ENCODE data around the gene GPRC5D. TPM values are rescaled to one million over a fixed set of nuclear protein-coding genes. Genes with fewer than 3 reads are reported as not detected.

The GPRC5D gene
- total RNA-seq, 3 donors from 2014 or later = not detected

DNA sequence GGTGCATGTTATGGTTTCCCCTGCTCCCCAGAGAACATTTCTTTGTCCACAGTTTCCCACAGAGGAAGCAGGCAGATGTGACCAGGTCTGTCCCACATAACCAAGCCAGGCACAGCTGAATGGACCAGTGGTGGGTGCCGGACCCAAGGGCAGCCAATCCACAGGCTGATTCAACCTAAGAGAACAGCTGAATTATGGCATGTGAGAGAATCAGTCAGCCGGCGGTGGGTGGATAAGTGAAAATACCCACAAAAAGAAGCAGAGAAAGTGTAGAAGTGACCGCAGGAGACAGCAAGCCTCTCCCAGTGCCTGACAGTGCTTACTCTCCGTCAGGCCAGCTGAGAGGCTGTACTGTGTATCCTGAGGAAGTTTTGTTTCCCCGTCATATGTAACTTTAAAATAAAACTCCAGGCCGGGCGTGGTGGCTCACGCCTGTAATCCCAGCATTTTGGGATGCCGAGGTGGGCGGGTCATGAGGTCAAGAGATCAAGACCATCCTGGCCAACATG, 14.9 kb downstream of the GPRC5D start:
- no peaks in the 10 kb centered on the region for H3K9me3 ChIP-seq

DNA sequence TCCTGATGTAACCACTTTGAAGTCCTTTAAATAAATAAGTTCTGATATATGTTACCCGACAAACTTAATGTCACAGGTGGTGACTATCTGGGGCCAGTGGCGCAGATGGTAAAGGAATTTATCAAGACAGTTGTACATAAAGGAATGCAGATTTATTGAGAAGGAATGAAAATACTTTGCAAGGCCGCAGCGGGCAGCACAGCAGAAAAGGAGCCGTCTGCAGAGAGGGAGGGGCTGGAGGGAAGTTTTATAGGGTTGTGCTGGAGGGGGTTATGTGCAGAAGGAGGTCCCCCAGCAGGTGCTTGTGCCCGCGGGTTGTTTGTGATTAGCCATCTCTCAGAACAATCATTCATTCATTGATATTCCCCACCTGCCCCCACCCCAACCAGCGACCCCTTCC, 17.4 kb downstream of the GPRC5D start:
- DNase-seq (no peak), ATAC-seq (no peak)
- Histone ChIP-seq H3K4me1 (ENCODE audit: low read depth) (no peaks in the 10 kb centered on the region), H3K9me3 (no peaks in the 10 kb centered on the region), H3K36me3 (ENCODE audit: low read depth) (no peaks in the 10 kb centered on the region), H3K4me3 (no peak overlapping the region)
- intact Hi-C loops (cut with DNase I, micrococcal nuclease) = no loop called here
- no peak for TF ChIP-seq CTCF (IDR thresholded peaks at IDR 0.05)

More for the DNA sequence above, 14.9 kb downstream of the GPRC5D start:
- Histone ChIP-seq H3K4me1 (ENCODE audit: low read depth) (no peaks in the 10 kb centered on the region), H3K36me3 (ENCODE audit: low read depth) (no peaks in the 10 kb centered on the region), H3K4me3 (no peak overlapping the region)
- DNase-seq = no peak
- no peak for TF ChIP-seq CTCF (IDR thresholded peaks at IDR 0.05)
- intact Hi-C loops (cut with DNase I, micrococcal nuclease) = no loop called here
- ATAC-seq = no peak

- no peak for DNase-seq
- intact Hi-C loops (cut with DNase I, micrococcal nuclease) = no loop called here
- no peak for ATAC-seq
Observed at GRCh38 chr12:12933742-12934141, 18.2 kb downstream of the GPRC5D start.

GRCh38 chr12:12930633-12931219, 21.2 kb downstream of the GPRC5D start:
- intact Hi-C loops (cut with DNase I, micrococcal nuclease) = no loop called here
- TF ChIP-seq CTCF (IDR thresholded peaks at IDR 0.05) = no peak
- Histone ChIP-seq H3K4me3 (no peak overlapping the region), H3K9me3 (no peaks in the 10 kb centered on the region), H3K36me3 (ENCODE audit: low read depth) (no peaks in the 10 kb centered on the region), H3K4me1 (ENCODE audit: low read depth) (no peaks in the 10 kb centered on the region)
- no peak for DNase-seq
- no peak for ATAC-seq

More at GRCh38 chr12:12933742-12934141, 18.2 kb downstream of the GPRC5D start:
- Histone ChIP-seq H3K36me3 (ENCODE audit: low read depth) (no peaks in the 10 kb centered on the region), H3K9me3 (no peaks in the 10 kb centered on the region), H3K4me3 (no peak overlapping the region), H3K4me1 (ENCODE audit: low read depth) (no peaks in the 10 kb centered on the region)
- TF ChIP-seq CTCF (IDR thresholded peaks at IDR 0.05) = no peak

DNA sequence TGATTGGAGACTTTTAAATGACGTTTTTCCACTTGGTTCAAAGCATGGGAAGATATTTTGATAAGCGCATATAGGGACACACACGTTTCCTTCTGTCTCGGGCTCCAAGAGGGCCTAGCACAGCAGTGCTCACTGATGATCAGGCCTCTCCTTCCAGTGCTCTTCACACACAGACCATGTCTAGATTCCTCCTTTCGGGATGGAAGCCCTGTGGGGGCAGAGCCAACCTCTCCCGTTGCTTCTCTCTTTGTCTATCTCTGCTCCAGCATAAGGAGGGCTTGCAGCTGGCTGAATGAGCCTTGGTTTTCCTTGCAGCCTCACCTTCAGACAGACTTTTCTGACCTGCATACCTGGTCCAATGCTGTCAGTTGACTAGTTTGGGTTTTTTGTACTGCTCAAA, 22.3 kb downstream of the GPRC5D start:
- no peak for DNase-seq
- Histone ChIP-seq H3K36me3 (ENCODE audit: low read depth) (no peaks in the 10 kb centered on the region), H3K9me3 (no peaks in the 10 kb centered on the region), H3K4me3 (no peak overlapping the region), H3K4me1 (ENCODE audit: low read depth) (no peaks in the 10 kb centered on the region)
- no peak for TF ChIP-seq CTCF (IDR thresholded peaks at IDR 0.05)
- no peak for ATAC-seq
- intact Hi-C loops (cut with DNase I, micrococcal nuclease) = no loop called here
